Sigmoid colon (tissue), 7 donors: ENCODE data around the gene C2orf81. TPM values are rescaled to one million over a fixed set of nuclear protein-coding genes. Genes with fewer than 3 reads are reported as not detected.
A peak's percentile ranks its signal among the peaks of the same experiment; 100 is the strongest.

Experiments used
- DNase-seq: peaks from one replicate; pipeline ENCODE4 v3.0.0-alpha.2; 2019
- H3K27ac ChIP-seq, 4 donors: fragments of 200-600 bp; sonication (generic); one replicate each; pipeline ENCODE4 v1.5.1; 2016 to 2019; ENCODE audit warnings: mild to moderate bottlenecking in 1 of 4
- H3K27me3 ChIP-seq, 3 donors: fragments of 200-600 bp; sonication (generic); one replicate each; pipeline ENCODE4 v1.5.1; 2019; ENCODE audit warnings: mild to moderate bottlenecking in 1 of 3
- H3K36me3 ChIP-seq, 4 donors: fragments of 200-600 bp; sonication (generic); one replicate each; pipeline ENCODE4 v1.5.1; 2016 to 2019
- H3K4me1 ChIP-seq, 4 donors: fragments of 200-600 bp; sonication (generic); one replicate each; pipeline ENCODE4 v1.5.1; 2017 to 2019
- H3K4me3 ChIP-seq, 4 donors: fragments of 200-600 bp; sonication (generic); one replicate each; pipeline ENCODE4 v1.5.1; 2017 to 2019; ENCODE audit warnings: mild to moderate bottlenecking in 2 of 4, moderate library complexity in 1 of 4
- H3K9me3 ChIP-seq, 4 donors: fragments of 200-600 bp in 3 of 4; sonication (generic) in 3 of 4; one replicate each; pipeline versions ENCODE4 v1.5.1 to v1.6.1; 2013 to 2019
- EP300 ChIP-seq, 4 donors: sonication (generic); formaldehyde crosslinking; IDR thresholded peaks; one replicate each; pipeline ENCODE4 v1.6.1; 2017; ENCODE audit warnings: antibody characterized with exemption in 4 of 4
- POLR2A ChIP-seq, 2 donors: fragments of 450-650 bp; IDR thresholded peaks; one replicate each; pipeline ENCODE4 v1.6.1; 2016; ENCODE audit warnings: antibody characterized with exemption in 2 of 2, mild to moderate bottlenecking in 2 of 2, moderate library complexity in 2 of 2
- POLR2AphosphoS5 ChIP-seq, 4 donors: sonication (generic); formaldehyde crosslinking; IDR thresholded peaks; one replicate each; pipeline ENCODE4 v1.6.1; 2017; ENCODE audit warnings: antibody characterized with exemption in 4 of 4
- WGBS, 2 donors: extraction: QIAGEN DNeasy Blood & Tissue Kit; methylation state at CpG; one replicate each; pipeline ENCODE4 v1.1.7; 2013; 5-methylcytosine and 5-hydroxymethylcytosine counted together
- intact Hi-C: fragments of 100-400 bp; cut with DNase I; formaldehyde crosslinking; loops from one replicate; pipeline ENCODE4 v1.15.1; 2023
- polyA plus RNA-seq, 3 donors: library from polyadenylated mRNA; stranded (reverse); fragments of 200-250 nt; gene quantifications; one replicate each; pipeline ENCODE4 v1.2.3, GENCODE V29; 2013
- total RNA-seq, 4 donors: library from RNA; depleted of rRNA; stranded (reverse); fragments of >200 nt; gene quantifications; one replicate each; pipeline ENCODE4 v1.1.0, GENCODE V29; 2016
- TF ChIP-seq, protein P1 (sequence below), 4 experiments: fragments of 450-650 bp in 3 of 4; fragments of 200-600 bp in 1 of 4; IDR thresholded peaks; one replicate each; pipeline ENCODE4 v1.5.1; 2016 to 2019; ENCODE audit warnings: antibody characterized with exemption in 4 of 4, mild to moderate bottlenecking in 3 of 4, moderate library complexity in 2 of 4
- donor health status: healthy with polysubstance abuse.
- donor health status: Bipolar disorder and iron deficiency.
- donor health status: healthy.

Gene C2orf81
- total and polyA plus RNA-seq, 7 donors: 0.46 to 2.2 (median 1.9) TPM; not detected in 1

DNA sequence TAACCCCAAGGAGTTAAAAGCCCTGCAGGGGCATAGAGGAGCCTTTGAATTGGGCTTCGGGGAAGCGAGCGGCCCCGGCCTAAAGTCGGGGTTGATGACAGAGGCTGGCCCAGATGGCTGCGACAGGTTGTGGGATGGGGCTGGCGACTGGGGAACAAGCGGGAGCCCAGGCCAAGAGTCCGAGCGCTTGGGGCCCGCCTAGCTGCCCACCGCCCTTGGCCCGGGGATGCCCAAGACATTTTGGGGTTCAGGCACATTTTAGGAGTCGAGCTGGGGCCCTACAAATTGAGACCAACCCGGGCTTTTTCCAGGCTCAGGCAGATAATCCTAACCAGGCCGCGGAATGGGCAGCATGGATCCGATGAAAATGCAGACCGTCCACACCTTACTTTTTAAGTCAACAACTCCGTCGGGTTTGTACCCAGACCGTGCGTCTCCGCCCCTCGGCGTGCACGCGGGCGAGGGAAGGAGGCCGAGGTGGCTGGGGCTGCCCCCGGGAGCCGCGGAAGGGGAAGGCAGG is 19.8 kb upstream of the C2orf81 start:
- no peak for DNase-seq
- Histone ChIP-seq H3K27me3 (peaks cover 6 to 27% (median 6%) of the 10 kb centered on the region in 3 donors), H3K36me3 (peaks cover 0 to 1% (median 0%) of the 10 kb centered on the region in 4 donors), H3K27ac (peak overlapping the region; percentile 77 to 87 (median 84)), H3K4me3 (peak overlapping the region; percentile 49 to 67 (median 54)), H3K4me1 (peaks cover 0 to 53% (median 43%) of the 10 kb centered on the region in 4 donors), H3K9me3 (no peaks in the 10 kb centered on the region)
- 9 to 38% methylated on average over 33 of the region's 33 CpGs for whole genome bisulfite sequencing, 2 donors
- peak in 1 of 4 donors; percentile 1 for TF ChIP-seq POLR2AphosphoS5 (IDR thresholded peaks at IDR 0.05)
- TF ChIP-seq, protein P1, sequence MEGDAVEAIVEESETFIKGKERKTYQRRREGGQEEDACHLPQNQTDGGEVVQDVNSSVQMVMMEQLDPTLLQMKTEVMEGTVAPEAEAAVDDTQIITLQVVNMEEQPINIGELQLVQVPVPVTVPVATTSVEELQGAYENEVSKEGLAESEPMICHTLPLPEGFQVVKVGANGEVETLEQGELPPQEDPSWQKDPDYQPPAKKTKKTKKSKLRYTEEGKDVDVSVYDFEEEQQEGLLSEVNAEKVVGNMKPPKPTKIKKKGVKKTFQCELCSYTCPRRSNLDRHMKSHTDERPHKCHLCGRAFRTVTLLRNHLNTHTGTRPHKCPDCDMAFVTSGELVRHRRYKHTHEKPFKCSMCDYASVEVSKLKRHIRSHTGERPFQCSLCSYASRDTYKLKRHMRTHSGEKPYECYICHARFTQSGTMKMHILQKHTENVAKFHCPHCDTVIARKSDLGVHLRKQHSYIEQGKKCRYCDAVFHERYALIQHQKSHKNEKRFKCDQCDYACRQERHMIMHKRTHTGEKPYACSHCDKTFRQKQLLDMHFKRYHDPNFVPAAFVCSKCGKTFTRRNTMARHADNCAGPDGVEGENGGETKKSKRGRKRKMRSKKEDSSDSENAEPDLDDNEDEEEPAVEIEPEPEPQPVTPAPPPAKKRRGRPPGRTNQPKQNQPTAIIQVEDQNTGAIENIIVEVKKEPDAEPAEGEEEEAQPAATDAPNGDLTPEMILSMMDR (IDR thresholded peaks at IDR 0.05): no peak
- no peak for TF ChIP-seq POLR2A (IDR thresholded peaks at IDR 0.05)
- intact Hi-C loops: no loop called here

GRCh38 chr2:74440378-74441169 is 19.2 kb upstream of the C2orf81 start:
- intact Hi-C loops: loop anchor here (1.0 kb wide), 1 partner anchor 14 kb away; no protein-coding TSS in a partner anchor
- Histone ChIP-seq H3K9me3 (no peaks in the 10 kb centered on the region), H3K27me3 (peaks cover 6 to 27% (median 6%) of the 10 kb centered on the region in 3 donors), H3K4me1 (peaks cover 0 to 57% (median 43%) of the 10 kb centered on the region in 4 donors), H3K36me3 (peaks cover 0 to 7% (median 0%) of the 10 kb centered on the region in 4 donors), H3K4me3 (peak overlapping the region; percentile 49 to 67 (median 54)), H3K27ac (peak overlapping the region; percentile 77 to 87 (median 84))
- DNase-seq: peak; percentile 95
- 6 to 20% methylated on average over 45 of the region's 45 CpGs for WGBS, 2 donors
- TF ChIP-seq POLR2AphosphoS5 (IDR thresholded peaks at IDR 0.05): peak; percentile 57 to 81 (median 76)
- TF ChIP-seq, protein P1 (IDR thresholded peaks at IDR 0.05): peak; percentile 40 to 54 (median 45)
- no peak for TF ChIP-seq EP300 (IDR thresholded peaks at IDR 0.05)
- peak in 1 of 2 donors; percentile 42 for TF ChIP-seq POLR2A (IDR thresholded peaks at IDR 0.05)

GRCh38 chr2:74439803-74440377 is 18.5 kb upstream of the C2orf81 start:
- Histone ChIP-seq H3K27me3 (peaks cover 6 to 27% (median 6%) of the 10 kb centered on the region in 3 donors), H3K9me3 (no peaks in the 10 kb centered on the region), H3K4me1 (peaks cover 0 to 57% (median 43%) of the 10 kb centered on the region in 4 donors), H3K4me3 (peak overlapping the region; percentile 49 to 67 (median 54)), H3K36me3 (peaks cover 0 to 7% (median 0%) of the 10 kb centered on the region in 4 donors), H3K27ac (peak overlapping the region; percentile 77 to 87 (median 84))
- intact Hi-C loops: loop anchor here (1.0 to 2.0 kb wide), 2 partner anchors 14 to 17 kb away; no protein-coding TSS in a partner anchor
- DNase-seq: peak; percentile 89
- 25 to 34% methylated on average over 14 of the region's 14 CpGs for WGBS, 2 donors
- TF ChIP-seq, protein P1 (IDR thresholded peaks at IDR 0.05): no peak
- TF ChIP-seq POLR2A (IDR thresholded peaks at IDR 0.05): peak in 1 of 2 donors; percentile 24
- peak; percentile 16 to 54 (median 28) for TF ChIP-seq POLR2AphosphoS5 (IDR thresholded peaks at IDR 0.05)
- TF ChIP-seq EP300 (IDR thresholded peaks at IDR 0.05): peak in 1 of 4 donors; percentile 29

DNA sequence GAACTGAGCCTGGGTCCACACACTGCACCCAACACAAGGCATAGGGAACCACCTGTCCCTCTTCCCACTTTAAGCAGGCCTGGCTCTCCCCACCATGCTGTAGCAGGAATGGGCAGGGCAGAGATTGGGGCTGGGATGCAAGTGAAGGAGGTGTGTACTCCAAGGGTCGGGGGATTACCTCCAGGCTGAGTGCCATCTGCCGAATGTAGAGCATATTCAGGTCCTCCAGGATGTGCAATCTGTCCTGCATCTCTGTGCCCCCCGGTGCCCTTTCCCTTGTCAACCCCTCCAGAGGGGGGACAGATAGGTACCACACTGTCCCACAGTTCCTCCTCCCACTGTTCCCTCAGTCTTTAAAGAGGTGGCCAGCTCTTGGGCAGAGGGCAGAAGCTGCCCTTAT is 18.0 kb upstream of the C2orf81 start:
- no peaks in the 10 kb centered on the region for H3K9me3 ChIP-seq
- H3K36me3 ChIP-seq: peaks cover 0 to 7% (median 0%) of the 10 kb centered on the region in 4 donors
- H3K4me3 ChIP-seq: peak overlapping the region; percentile 49 to 67 (median 54)
- no peak for TF ChIP-seq EP300 (IDR thresholded peaks at IDR 0.05)
- no peak for TF ChIP-seq POLR2A (IDR thresholded peaks at IDR 0.05)
- no peak for TF ChIP-seq POLR2AphosphoS5 (IDR thresholded peaks at IDR 0.05)
- TF ChIP-seq, protein P1 (IDR thresholded peaks at IDR 0.05): no peak
- peak overlapping the region; percentile 77 to 87 (median 84) for H3K27ac ChIP-seq
- no peak for DNase-seq
- H3K4me1 ChIP-seq: peaks cover 0 to 57% (median 43%) of the 10 kb centered on the region in 4 donors
- 32 to 35% methylated on average over 3 of the region's 3 CpGs for WGBS, 2 donors
- H3K27me3 ChIP-seq: peaks cover 6 to 27% (median 6%) of the 10 kb centered on the region in 3 donors
- intact Hi-C loops: loop anchor here (2.0 kb wide), 1 partner anchor 17 kb away; no protein-coding TSS in a partner anchor
